H1 (cell line): ENCODE results near the gene CFAP20.

ENCODE experiments used
- EZH2 ChIP-seq: fragments of 200-600 bp; sonication (generic); IDR thresholded peaks from 2 replicates; pipeline ENCODE4 v1.7.1; 2012; ENCODE audit warnings: low read depth, mild to moderate bottlenecking, moderate library complexity, low read length, inconsistent platforms; ENCODE audit not compliant: severe bottlenecking
- RAD21 ChIP-seq, 2 experiments: IDR thresholded peaks in 1 of 2; conservative IDR thresholded peaks in 1 of 2; 2 replicates each; pipeline ENCODE4 v1.6.1; 2011; ENCODE audit warnings: low read depth in 2 of 2, low read length in 2 of 2, improper control_type of control experiment in 1 of 2, inconsistent platforms in 1 of 2, mild to moderate bottlenecking in 1 of 2, moderate library complexity in 1 of 2
- TAF1 ChIP-seq: IDR thresholded peaks from 2 replicates; pipeline ENCODE4 v1.6.1; 2011; ENCODE audit warnings: mild to moderate bottlenecking, low read depth, low read length
- TF ChIP-seq, protein P1 (sequence below), 3 experiments: IDR thresholded peaks; 1 replicate in 2 of 3; 2 replicates in 1 of 3; pipeline versions ENCODE4 v1.5.1 to v1.6.1; 2011; ENCODE audit warnings: low read length in 3 of 3, mild to moderate bottlenecking in 3 of 3, inconsistent platforms in 2 of 3, low read depth in 1 of 3, moderate library complexity in 1 of 3; ENCODE audit not compliant: insufficient read depth in 1 of 3; ENCODE audit errors: control extremely low read depth in 1 of 3

DNA sequence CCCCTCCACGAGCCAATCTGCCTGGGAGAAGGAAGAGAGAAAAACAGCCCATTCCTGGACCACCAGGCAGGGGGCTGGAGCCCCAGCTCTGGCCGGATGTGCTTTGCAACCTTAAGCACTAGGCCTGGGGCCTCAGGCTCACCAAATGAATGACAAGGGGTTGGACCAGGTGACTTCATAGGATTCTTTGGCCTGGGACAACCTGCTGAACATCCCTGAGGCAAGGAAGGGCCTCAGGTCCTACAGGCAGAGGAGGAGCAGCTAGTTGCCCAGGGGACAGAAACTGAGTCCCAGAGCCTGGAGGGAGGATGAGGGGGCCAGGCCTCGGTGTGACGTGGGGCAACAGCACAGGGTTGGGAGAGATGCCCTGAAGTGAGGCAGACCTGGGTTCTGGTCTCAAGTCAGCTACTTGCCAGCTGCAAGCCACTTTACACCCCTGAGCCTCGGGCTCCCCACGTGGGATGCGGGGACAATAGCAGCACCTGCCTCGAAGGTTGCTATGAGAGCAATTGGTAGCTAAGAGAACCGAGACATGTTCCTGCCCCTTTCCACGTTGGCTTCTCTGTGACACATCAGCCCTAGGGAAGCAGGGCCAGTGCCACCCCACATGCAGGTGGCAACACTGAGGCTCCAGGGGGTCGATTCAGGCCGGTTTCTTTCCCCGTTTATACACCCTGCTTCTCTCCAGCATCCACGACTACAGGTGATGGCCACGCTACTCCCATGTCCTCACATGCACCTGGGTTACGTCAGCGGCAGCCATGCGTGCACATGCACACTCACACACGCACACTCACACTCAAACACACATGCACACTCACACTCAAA, 42.6 kb downstream of the CFAP20 start:
- TF ChIP-seq TAF1 (no peak), RAD21 (IDR thresholded peaks at IDR 0.05 in 1 of 2, conservative IDR thresholded peaks at IDR 0.05 in 1 of 2; ENCODE audit: low read depth in 2 of 2, low read length in 2 of 2) (no peak), EZH2 (no peak)
- TF ChIP-seq, protein P1, sequence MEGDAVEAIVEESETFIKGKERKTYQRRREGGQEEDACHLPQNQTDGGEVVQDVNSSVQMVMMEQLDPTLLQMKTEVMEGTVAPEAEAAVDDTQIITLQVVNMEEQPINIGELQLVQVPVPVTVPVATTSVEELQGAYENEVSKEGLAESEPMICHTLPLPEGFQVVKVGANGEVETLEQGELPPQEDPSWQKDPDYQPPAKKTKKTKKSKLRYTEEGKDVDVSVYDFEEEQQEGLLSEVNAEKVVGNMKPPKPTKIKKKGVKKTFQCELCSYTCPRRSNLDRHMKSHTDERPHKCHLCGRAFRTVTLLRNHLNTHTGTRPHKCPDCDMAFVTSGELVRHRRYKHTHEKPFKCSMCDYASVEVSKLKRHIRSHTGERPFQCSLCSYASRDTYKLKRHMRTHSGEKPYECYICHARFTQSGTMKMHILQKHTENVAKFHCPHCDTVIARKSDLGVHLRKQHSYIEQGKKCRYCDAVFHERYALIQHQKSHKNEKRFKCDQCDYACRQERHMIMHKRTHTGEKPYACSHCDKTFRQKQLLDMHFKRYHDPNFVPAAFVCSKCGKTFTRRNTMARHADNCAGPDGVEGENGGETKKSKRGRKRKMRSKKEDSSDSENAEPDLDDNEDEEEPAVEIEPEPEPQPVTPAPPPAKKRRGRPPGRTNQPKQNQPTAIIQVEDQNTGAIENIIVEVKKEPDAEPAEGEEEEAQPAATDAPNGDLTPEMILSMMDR (IDR thresholded peaks at IDR 0.05; ENCODE audit: control extremely low read depth in 1 of 3, insufficient read depth in 1 of 3, low read depth in 1 of 3, low read length in 3 of 3), result no peak
